SK-N-SH (cell line): ENCODE results near the gene ELMO2. TPM values are rescaled to one million over a fixed set of nuclear protein-coding genes. Genes with fewer than 3 reads are reported as not detected.
A peak's percentile ranks its signal among the peaks of the same experiment; 100 is the strongest.

Experiments used
- CTCF ChIA-PET: fragments of 300-600, 350-600 bp; formaldehyde crosslinking; extraction: SDS; loops from one replicate; lab custom pipeline; 2021; lab: Yijun Ruan, JAX
- POLR2A ChIA-PET: fragments of 350-600 bp; sonication (Branson Sonifier 250); formaldehyde crosslinking; extraction: SDS; loops from one replicate; lab custom pipeline; 2020; ENCODE audit warnings: antibody characterized with exemption, inconsistent platforms; lab: Yijun Ruan, JAX
- DNase-seq: peaks from one replicate; pipeline ENCODE4 v3.0.0; 2012
- H2AFZ ChIP-seq: fragments of 200-600 bp; sonication (generic); 2 replicates; pipeline ENCODE4 v1.8.1; 2016; ENCODE audit warnings: antibody characterized with exemption, mild to moderate bottlenecking, low read depth
- H3F3A ChIP-seq: fragments of 200-600 bp; sonication (generic); replicated peaks from 2 replicates; pipeline ENCODE3; 2016; ENCODE audit warnings: antibody characterized with exemption, mild to moderate bottlenecking; ENCODE audit not compliant: insufficient read depth
- H3K27ac ChIP-seq, 2 experiments: fragments of 200-500 bp in 1 of 2; fragments of 200-600 bp in 1 of 2; sonication (Bioruptor generic) in 1 of 2; sonication (generic), shearing (Covaris generic) in 1 of 2; 2 replicates each; pipeline versions ENCODE4 v1.5.1 to v1.6.1; 2014 to 2016; ENCODE audit warnings: low read depth in 2 of 2, inconsistent platforms in 1 of 2, low read length in 1 of 2, mild to moderate bottlenecking in 1 of 2, mixed read lengths in 1 of 2
- H3K27me3 ChIP-seq: fragments of 200-600 bp; sonication (generic), shearing (Covaris generic); 2 replicates; pipeline ENCODE4 v1.6.1; 2016; ENCODE audit warnings: mixed run types; ENCODE audit not compliant: insufficient read depth
- H3K36me3 ChIP-seq, 2 experiments: fragments of 200-500 bp in 1 of 2; fragments of 200-600 bp in 1 of 2; sonication (Bioruptor generic) in 1 of 2; sonication (generic) in 1 of 2; replicated peaks in 1 of 2; 2 replicates each; pipeline versions ENCODE3 to v1.5.1; 2014 to 2016; ENCODE audit warnings: low read length in 1 of 2, mild to moderate bottlenecking in 1 of 2; ENCODE audit not compliant: insufficient read depth in 2 of 2, control insufficient read depth in 1 of 2
- H3K4me1 ChIP-seq, 2 experiments: fragments of 200-500 bp in 1 of 2; fragments of 200-600 bp in 1 of 2; sonication (Bioruptor generic) in 1 of 2; sonication (generic), shearing (Covaris generic) in 1 of 2; 2 replicates each; pipeline versions ENCODE4 v1.5.1 to v1.6.1; 2014 to 2016; ENCODE audit warnings: low read depth in 1 of 2, low read length in 1 of 2, mixed run types in 1 of 2; ENCODE audit not compliant: insufficient read depth in 2 of 2, control insufficient read depth in 1 of 2
- H3K4me2 ChIP-seq: fragments of 200-600 bp; sonication (generic), shearing (Covaris generic); 2 replicates; pipeline ENCODE4 v1.6.1; 2017; ENCODE audit warnings: mixed run types
- H3K4me3 ChIP-seq, 2 experiments: fragments of 200-500 bp in 1 of 2; fragments of 200-600 bp in 1 of 2; sonication (Bioruptor generic) in 1 of 2; sonication (generic), shearing (Covaris generic) in 1 of 2; 2 replicates each; pipeline versions ENCODE4 v1.5.1 to v1.8.1; 2014 to 2016; ENCODE audit warnings: low read depth in 2 of 2, inconsistent platforms in 1 of 2, low read length in 1 of 2, mild to moderate bottlenecking in 1 of 2, mixed read lengths in 1 of 2, moderate library complexity in 1 of 2
- H3K79me2 ChIP-seq: fragments of 200-600 bp; sonication (generic); 2 replicates; pipeline ENCODE4 v1.8.1; 2017; ENCODE audit warnings: mild to moderate bottlenecking; ENCODE audit not compliant: insufficient read depth
- H3K9ac ChIP-seq: fragments of 200-600 bp; sonication (generic); 2 replicates; pipeline ENCODE4 v1.6.1; 2017; ENCODE audit warnings: mixed run types
- H3K9me2 ChIP-seq: fragments of 200-600 bp; sonication (generic); 2 replicates; pipeline ENCODE4 v1.6.1; 2017; ENCODE audit warnings: mixed run types
- H3K9me3 ChIP-seq: fragments of 200-600 bp; sonication (generic); 2 replicates; pipeline ENCODE4 v1.6.1; 2017; ENCODE audit warnings: mixed run types, mild to moderate bottlenecking, moderate library complexity
- H4K20me1 ChIP-seq: fragments of 200-600 bp; sonication (generic); 2 replicates; pipeline ENCODE4 v1.6.1; 2017; ENCODE audit warnings: mild to moderate bottlenecking, mixed run types; ENCODE audit not compliant: insufficient read depth
- FOSL2 ChIP-seq: IDR thresholded peaks from 2 replicates; pipeline ENCODE4 v1.4.0; 2012; ENCODE audit warnings: low read depth, mild to moderate bottlenecking, moderate library complexity, borderline replicate concordance
- GABPA ChIP-seq: IDR thresholded peaks from 2 replicates; pipeline ENCODE4 v1.4.0; 2012; ENCODE audit warnings: low read depth, mild to moderate bottlenecking
- GATA2 ChIP-seq: sonication (generic); formaldehyde crosslinking; IDR thresholded peaks from 2 replicates; pipeline ENCODE4 v1.5.0; 2020; ENCODE audit warnings: mild to moderate bottlenecking, missing genetic modification reagents
- JUND ChIP-seq: IDR thresholded peaks from 2 replicates; pipeline ENCODE4 v1.4.0; 2012
- MXI1 ChIP-seq: IDR thresholded peaks from 2 replicates; pipeline ENCODE4 v1.6.1; 2012; ENCODE audit warnings: mild to moderate bottlenecking, low read depth, low read length, improper control_type of control experiment
- NFIC ChIP-seq: IDR thresholded peaks from 2 replicates; pipeline ENCODE4 v1.4.0; 2012; ENCODE audit warnings: borderline replicate concordance
- PBX3 ChIP-seq: IDR thresholded peaks from 2 replicates; pipeline ENCODE4; 2012
- RFX5 ChIP-seq: IDR thresholded peaks from 2 replicates; pipeline ENCODE4 v1.6.1; 2012; ENCODE audit warnings: mild to moderate bottlenecking, improper control_type of control experiment, low read length
- RXRA ChIP-seq: IDR thresholded peaks from 2 replicates; pipeline ENCODE4 v1.4.0; 2012; ENCODE audit warnings: low read depth, mild to moderate bottlenecking, borderline replicate concordance
- whole genome bisulfite sequencing: methylation state at CpG from one replicate; pipeline ENCODE4 v1.1.6; 2017; ENCODE audit warnings: low lambda C conversion rate; 5-methylcytosine and 5-hydroxymethylcytosine counted together
- polyA plus RNA-seq, 3 experiments: library from polyadenylated mRNA; depleted of rRNA; stranded (reverse); fragments of >200 nt; gene quantifications; 2 replicates each; pipeline ENCODE4 v1.2.3, GENCODE V29; 2012

ELMO2 gene
- polyA plus RNA-seq, 1 of the 3 experiments (the other 2 are of a cell fraction) = 32.1 TPM

DNA sequence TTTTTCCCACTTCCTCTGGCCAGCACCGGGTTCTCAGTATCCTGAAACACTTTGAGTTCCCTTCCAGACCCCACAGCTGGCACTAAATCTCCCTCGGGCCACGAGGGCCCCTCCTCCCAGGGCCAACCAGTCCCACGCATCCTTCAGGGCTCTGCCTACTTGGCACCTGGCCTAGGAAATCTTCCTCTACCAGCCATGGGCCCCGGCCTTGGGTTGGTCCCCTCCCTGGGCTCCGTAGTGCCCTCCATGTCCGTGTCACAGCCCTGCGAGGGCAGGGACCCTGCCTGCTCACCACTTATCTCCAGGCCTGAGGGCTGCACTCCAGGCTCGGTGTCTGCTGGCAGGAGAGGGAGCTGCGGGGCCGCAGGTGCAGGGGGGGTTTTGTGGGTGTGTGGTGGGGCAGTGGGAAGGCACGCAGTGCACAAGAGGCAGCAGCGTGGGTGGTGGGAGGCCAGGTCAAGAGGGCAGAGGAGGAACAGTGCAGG is 49.3 kb downstream of the ELMO2 start:
- peaks cover 16% of the 10 kb centered on the region for H3K79me2 ChIP-seq
- TF ChIP-seq JUND (no peak), GATA2 (peak; percentile 42; the same call in 1 of the 2 replicates)
- CTCF ChIA-PET = interaction anchor here (1.1 to 5.2 kb wide), 5 partner anchors 50 to 228 kb away, joined by 3 to 32 read pairs (median 4); no protein-coding TSS in a partner anchor
- no peaks in the 10 kb centered on the region for H3K9me3 ChIP-seq
- no peaks in the 10 kb centered on the region for H3K27me3 ChIP-seq
- peak overlapping the region in 1 of 2 experiments; percentile 56; a peak in 1 of 4 replicates for H3K27ac ChIP-seq
- peaks cover 4 to 50% of the 10 kb centered on the region in 2 experiments for H3K36me3 ChIP-seq
- H3K4me3 ChIP-seq = no peak overlapping the region
- H3F3A ChIP-seq = no peaks in the 10 kb centered on the region
- H4K20me1 ChIP-seq = peaks cover 14% of the 10 kb centered on the region
- no peaks in the 10 kb centered on the region for H3K9me2 ChIP-seq
- no peak overlapping the region for H2AFZ ChIP-seq
- POLR2A ChIA-PET = no interaction called here
- no peak overlapping the region for H3K9ac ChIP-seq
- peaks cover 0 to 37% of the 10 kb centered on the region in 2 experiments; a peak in 1 of 4 replicates for H3K4me1 ChIP-seq
- H3K4me2 ChIP-seq = no peak overlapping the region
- WGBS = 51% methylated on average over 6 of the region's 13 CpGs
- DNase-seq = peak; percentile 80

DNA sequence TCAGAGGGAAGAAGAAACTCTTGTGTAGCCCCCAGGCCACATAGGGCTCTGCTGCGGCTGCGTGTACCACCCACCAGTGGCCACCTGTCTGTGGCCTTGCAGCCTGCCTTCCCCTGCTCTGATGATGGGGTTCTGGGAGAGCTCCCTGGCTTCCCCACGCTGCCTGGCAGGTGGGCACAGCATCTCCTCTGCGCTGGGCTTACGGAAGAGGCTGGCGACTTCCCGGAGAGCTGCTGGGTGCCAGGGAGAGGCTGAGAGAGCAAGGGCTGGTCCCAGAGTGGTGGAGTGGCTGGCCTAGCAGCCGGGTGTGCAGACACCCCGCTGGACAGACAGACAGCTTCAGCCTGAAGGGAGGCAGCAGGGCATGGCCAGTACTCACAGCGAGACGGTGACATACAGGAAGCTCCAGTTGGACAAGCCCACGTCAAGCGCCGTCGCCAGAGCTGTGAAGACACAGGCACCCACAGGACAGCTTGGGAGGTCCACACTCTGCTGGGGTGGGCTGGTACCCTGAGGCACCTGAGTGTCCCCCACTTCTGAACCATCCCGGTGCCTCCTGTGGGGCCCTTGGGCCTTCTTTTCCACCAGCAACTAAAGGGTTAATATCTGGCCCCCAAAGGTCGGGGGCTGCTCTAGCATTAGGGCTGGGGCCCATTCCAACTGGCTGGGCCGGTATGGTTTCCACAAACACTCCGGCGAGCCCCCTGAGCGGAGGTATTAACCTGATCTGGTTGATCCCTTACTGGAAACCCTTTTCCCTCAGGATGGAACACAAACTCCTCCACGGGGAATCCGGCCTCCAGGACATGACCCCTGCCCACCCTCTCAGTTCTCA is 50.0 kb downstream of the ELMO2 start:
- no peaks in the 10 kb centered on the region for H3K27me3 ChIP-seq
- peak overlapping the region in 1 of 2 experiments; percentile 39; a peak in 1 of 4 replicates for H3K27ac ChIP-seq
- H3F3A ChIP-seq = no peaks in the 10 kb centered on the region
- ChIA-PET POLR2A (interaction anchor here (0.7 to 1.5 kb wide), 2 partner anchors 8 to 23 kb away, joined by 3 to 7 read pairs; no protein-coding TSS in a partner anchor), CTCF (interaction anchor here (1.1 to 5.2 kb wide), 8 partner anchors 19 to 227 kb away, joined by 3 to 32 read pairs (median 4); no protein-coding TSS in a partner anchor)
- H3K36me3 ChIP-seq = peaks cover 5 to 46% of the 10 kb centered on the region in 2 experiments
- no peak overlapping the region for H3K4me3 ChIP-seq
- H3K9me2 ChIP-seq = no peaks in the 10 kb centered on the region
- peaks cover 7% of the 10 kb centered on the region for H4K20me1 ChIP-seq
- H3K9me3 ChIP-seq = no peaks in the 10 kb centered on the region
- H3K9ac ChIP-seq = no peak overlapping the region
- peaks cover 9% of the 10 kb centered on the region; the same call in 1 of the 2 replicates for H3K79me2 ChIP-seq
- WGBS = 90% methylated on average over 14 of the region's 23 CpGs
- no peak for DNase-seq
- no peak overlapping the region for H2AFZ ChIP-seq
- peaks cover 0 to 36% of the 10 kb centered on the region in 2 experiments; a peak in 2 of 4 replicates for H3K4me1 ChIP-seq
- no peak for TF ChIP-seq FOSL2
- TF ChIP-seq NFIC = no peak
- TF ChIP-seq MXI1 = no peak
- no peak for TF ChIP-seq RXRA
- no peak for TF ChIP-seq GABPA
- TF ChIP-seq PBX3 = no peak
- TF ChIP-seq RFX5 = no peak
- no peak overlapping the region for H3K4me2 ChIP-seq
